Left lung (tissue), 10 donors: ENCODE data around the gene FBXL3. TPM values are rescaled to one million over a fixed set of nuclear protein-coding genes. Genes with fewer than 3 reads are reported as not detected.
A peak's percentile ranks its signal among the peaks of the same experiment; 100 is the strongest.
"Not testable (repeated sequence)": the region's sequence is repeated elsewhere in the genome, so short reads cannot be mapped to it uniquely, and the experiment has no call there.

Experiments used
- ATAC-seq: fragments of 200-7000 bp; cut with Tn5 transposase; one replicate; pipeline ENCODE4 v1.9.1; 2020; ENCODE audit warnings: moderate library complexity
- DNase-seq, 4 donors: peaks; one replicate each; pipeline ENCODE4 v3.0.0-alpha.2; 2013 to 2020
- H3K27ac ChIP-seq, 2 donors: fragments of 200-600 bp; sonication (generic) in 1 of 2; one replicate each; pipeline versions ENCODE4 v1.5.0 to v1.8.0; 2020 to 2021
- H3K27me3 ChIP-seq, 2 donors: fragments of 200-600 bp; sonication (generic) in 1 of 2; one replicate each; pipeline versions ENCODE4 v1.5.0 to v1.8.0; 2020 to 2021
- H3K36me3 ChIP-seq, 2 donors: fragments of 200-600 bp; sonication (generic) in 1 of 2; one replicate each; pipeline versions ENCODE4 v1.5.0 to v1.8.0; 2020 to 2021
- H3K4me1 ChIP-seq, 2 donors: fragments of 200-600 bp; one replicate each; pipeline ENCODE4 v1.8.0; 2021
- H3K4me3 ChIP-seq, 2 donors: fragments of 200-600 bp; sonication (generic) in 1 of 2; one replicate each; pipeline versions ENCODE4 v1.5.0 to v1.8.0; 2020 to 2021; ENCODE audit warnings: mild to moderate bottlenecking in 1 of 2
- H3K9me3 ChIP-seq, 2 donors: fragments of 200-600 bp; sonication (generic) in 1 of 2; one replicate each; pipeline versions ENCODE4 v1.5.0 to v1.8.0; 2020 to 2021
- CTCF ChIP-seq, 2 donors: fragments of 200-600 bp; sonication (generic) in 1 of 2; IDR thresholded peaks; one replicate each; pipeline versions ENCODE4 v1.5.0 to v1.8.0; 2021; ENCODE audit warnings: antibody characterized with exemption in 2 of 2
- intact Hi-C, 2 donors: fragments of 100-400 bp; cut with DNase I; formaldehyde crosslinking; loops; one replicate each; pipeline versions ENCODE4 v1.11.2 to v1.14.2; 2022
- polyA plus RNA-seq, 6 donors: library from polyadenylated mRNA; unstranded; fragments of 120-200 nt; gene quantifications; one replicate each; pipeline ENCODE4 v1.2.1, GENCODE V29; 2013; ENCODE audit not compliant: insufficient read length in 6 of 6
- total RNA-seq, 2 donors: library from RNA; stranded (reverse); fragmentation: NEBNext Ultra II Directional; extraction: Animal tissue kit (Norgen Biotek cat#: 25700); gene quantifications; one replicate each; pipeline ENCODE4 v1.2.1, GENCODE V29; 2021
- donor health status: DM: no; HTN: yes; CAD: no.
- donor health status: DM: no; HTN: no; CAD: no.

FBXL3 gene
- total and polyA plus RNA-seq, 8 donors = 38.8 to 69.2 (median 61.0) TPM

- no peak overlapping the region for H3K4me3 ChIP-seq
- TF ChIP-seq CTCF (IDR thresholded peaks at IDR 0.05) = no peak
- H3K27me3 ChIP-seq = no peaks in the 10 kb centered on the region
- intact Hi-C loops = no loop called here
- no peaks in the 10 kb centered on the region for H3K9me3 ChIP-seq
- H3K4me1 ChIP-seq = peaks cover 0 to 15% of the 10 kb centered on the region in 2 donors
- ATAC-seq (peak; percentile 79), DNase-seq (no peak)
- H3K27ac ChIP-seq = no peak overlapping the region
- peaks cover 0 to 71% of the 10 kb centered on the region in 2 donors for H3K36me3 ChIP-seq
Observed at GRCh38 chr13:77009011-77009410, 17.9 kb downstream of the FBXL3 start.

- DNase-seq, intact Hi-C loops, H3K27me3 ChIP-seq, H3K9me3 ChIP-seq, H3K4me3 ChIP-seq, H3K27ac ChIP-seq: not testable (repeated sequence)
- H3K36me3 ChIP-seq = peaks cover 0 to 69% of the 10 kb centered on the region in 2 donors
- peaks cover 0 to 15% of the 10 kb centered on the region in 2 donors for H3K4me1 ChIP-seq
- ATAC-seq = peak; percentile 46
Observed at GRCh38 chr13:77008337-77008736, 18.6 kb downstream of the FBXL3 start.

GRCh38 chr13:77002590-77003190 is 24.3 kb downstream of the FBXL3 start:
- intact Hi-C loops = no loop called here
- peak in 1 of 2 donors; percentile 40 for TF ChIP-seq CTCF (IDR thresholded peaks at IDR 0.05)
- H3K4me3 ChIP-seq = no peak overlapping the region
- no peaks in the 10 kb centered on the region for H3K9me3 ChIP-seq
- peaks cover 0 to 50% of the 10 kb centered on the region in 2 donors for H3K36me3 ChIP-seq
- no peak for DNase-seq
- peak overlapping the region in 1 of 2 donors; percentile 46 for H3K27ac ChIP-seq
- peaks cover 0 to 31% of the 10 kb centered on the region in 2 donors for H3K4me1 ChIP-seq
- no peaks in the 10 kb centered on the region for H3K27me3 ChIP-seq
- peak; percentile 83 for ATAC-seq

GRCh38 chr13:77001963-77002587 is 24.9 kb downstream of the FBXL3 start:
- Histone ChIP-seq H3K27ac (peak overlapping the region in 1 of 2 donors; percentile 46), H3K4me1 (peaks cover 0 to 31% of the 10 kb centered on the region in 2 donors)
- ATAC-seq = peak; percentile 47

GRCh38 chr13:77001540-77001939 is 25.4 kb downstream of the FBXL3 start:
- Histone ChIP-seq H3K4me1 (peaks cover 0 to 31% of the 10 kb centered on the region in 2 donors), H3K27ac (peak overlapping the region in 1 of 2 donors; percentile 46), H3K9me3 (no peaks in the 10 kb centered on the region), H3K27me3 (no peaks in the 10 kb centered on the region), H3K4me3 (no peak overlapping the region), H3K36me3 (peaks cover 0 to 49% of the 10 kb centered on the region in 2 donors)
- ATAC-seq (peak; percentile 34), DNase-seq (no peak)
- intact Hi-C loops = no loop called here
- no peak for TF ChIP-seq CTCF (IDR thresholded peaks at IDR 0.05)

More at GRCh38 chr13:77001963-77002587, 24.9 kb downstream of the FBXL3 start:
- no peaks in the 10 kb centered on the region for H3K9me3 ChIP-seq
- peaks cover 0 to 47% of the 10 kb centered on the region in 2 donors for H3K36me3 ChIP-seq
- no peaks in the 10 kb centered on the region for H3K27me3 ChIP-seq
- TF ChIP-seq CTCF (IDR thresholded peaks at IDR 0.05) = no peak
- H3K4me3 ChIP-seq = no peak overlapping the region
- intact Hi-C loops = no loop called here
- no peak for DNase-seq
